HCT116 (cell line): ENCODE results near the gene CLEC4M.

ENCODE experiments used
- EZH2 ChIP-seq: fragments of 200-600 bp; sonication (generic); IDR thresholded peaks from 2 replicates; pipeline ENCODE4 v1.6.1; 2017; ENCODE audit warnings: antibody characterized with exemption, mixed run types
- POLR2A ChIP-seq: IDR thresholded peaks from 2 replicates; pipeline ENCODE4 v1.7.0; 2011; ENCODE audit warnings: borderline replicate concordance; ENCODE audit not compliant: insufficient read depth, insufficient read length; ENCODE audit errors: extremely low read depth
- POLR2AphosphoS5 ChIP-seq: IDR thresholded peaks from 2 replicates; pipeline ENCODE4 v1.6.1; 2011; ENCODE audit warnings: mild to moderate bottlenecking, low read depth, low read length, moderate library complexity
- TCF7L2 ChIP-seq: IDR thresholded peaks from 2 replicates; pipeline ENCODE4 v1.7.0; 2011; ENCODE audit warnings: borderline replicate concordance, inconsistent platforms; ENCODE audit not compliant: insufficient read depth, insufficient read length; ENCODE audit errors: extremely low read depth
- YY1 ChIP-seq: IDR thresholded peaks from 2 replicates; pipeline ENCODE4 v1.6.1; 2011; ENCODE audit warnings: low read length, low read depth, moderate library complexity, mild to moderate bottlenecking; ENCODE audit not compliant: insufficient replicate concordance; ENCODE audit errors: extremely low read depth
- ZNF274 ChIP-seq: fragments of 200-500 bp; sonication (Bioruptor generic); IDR thresholded peaks from 2 replicates; pipeline ENCODE4 v1.6.1; 2014; ENCODE audit warnings: mild to moderate bottlenecking, low read depth, low read length, inconsistent platforms
- TF ChIP-seq, protein P1 (sequence below), 3 experiments: fragments of 200-600 bp in 1 of 3; sonication (generic) in 1 of 3; IDR thresholded peaks in 2 of 3; conservative IDR thresholded peaks in 1 of 3; 2 replicates each; pipeline ENCODE4 v1.5.1; 2012 to 2017; ENCODE audit warnings: low read depth in 2 of 3, low read length in 2 of 3, antibody characterized with exemption in 1 of 3, borderline replicate concordance in 1 of 3, control low read depth in 1 of 3, mild to moderate bottlenecking in 1 of 3, mixed read lengths in 1 of 3, mixed run types in 1 of 3, moderate library complexity in 1 of 3; ENCODE audit not compliant: insufficient read depth in 1 of 3
- TF ChIP-seq, protein P2 (sequence below): IDR thresholded peaks from 2 replicates; pipeline ENCODE4 v1.6.1; 2012

DNA sequence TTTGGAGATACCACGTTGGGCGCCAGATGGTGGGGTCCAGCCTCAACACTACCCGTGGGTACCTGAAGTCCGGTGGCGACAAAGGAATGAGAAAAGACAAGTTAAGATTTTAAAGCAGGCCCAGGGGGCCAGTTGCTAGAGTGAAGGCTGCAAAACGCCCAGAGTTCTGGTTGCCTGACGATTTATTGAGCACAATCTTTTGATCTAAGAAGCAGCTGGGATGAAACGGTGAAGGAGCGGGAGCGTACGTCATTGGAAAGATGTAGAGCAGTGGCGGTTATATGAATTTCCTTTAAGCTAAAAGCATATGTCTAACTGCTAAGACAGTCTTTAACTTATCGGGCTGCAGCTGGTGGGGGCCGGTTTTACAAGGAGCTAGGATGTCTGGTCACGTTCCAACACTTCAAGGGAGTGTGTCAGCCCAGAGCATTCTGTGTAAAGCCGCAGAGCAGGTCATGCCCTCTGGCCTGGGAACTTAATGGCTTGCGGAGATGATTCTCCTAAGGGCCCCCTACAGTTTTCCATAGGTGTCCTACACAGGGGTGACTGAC is 38.1 kb downstream of the CLEC4M start:
- TF ChIP-seq ZNF274, result no peak
- TF ChIP-seq POLR2A, result no peak
- TF ChIP-seq, protein P1, sequence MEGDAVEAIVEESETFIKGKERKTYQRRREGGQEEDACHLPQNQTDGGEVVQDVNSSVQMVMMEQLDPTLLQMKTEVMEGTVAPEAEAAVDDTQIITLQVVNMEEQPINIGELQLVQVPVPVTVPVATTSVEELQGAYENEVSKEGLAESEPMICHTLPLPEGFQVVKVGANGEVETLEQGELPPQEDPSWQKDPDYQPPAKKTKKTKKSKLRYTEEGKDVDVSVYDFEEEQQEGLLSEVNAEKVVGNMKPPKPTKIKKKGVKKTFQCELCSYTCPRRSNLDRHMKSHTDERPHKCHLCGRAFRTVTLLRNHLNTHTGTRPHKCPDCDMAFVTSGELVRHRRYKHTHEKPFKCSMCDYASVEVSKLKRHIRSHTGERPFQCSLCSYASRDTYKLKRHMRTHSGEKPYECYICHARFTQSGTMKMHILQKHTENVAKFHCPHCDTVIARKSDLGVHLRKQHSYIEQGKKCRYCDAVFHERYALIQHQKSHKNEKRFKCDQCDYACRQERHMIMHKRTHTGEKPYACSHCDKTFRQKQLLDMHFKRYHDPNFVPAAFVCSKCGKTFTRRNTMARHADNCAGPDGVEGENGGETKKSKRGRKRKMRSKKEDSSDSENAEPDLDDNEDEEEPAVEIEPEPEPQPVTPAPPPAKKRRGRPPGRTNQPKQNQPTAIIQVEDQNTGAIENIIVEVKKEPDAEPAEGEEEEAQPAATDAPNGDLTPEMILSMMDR (IDR thresholded peaks at IDR 0.05 in 2 of 3, conservative IDR thresholded peaks at IDR 0.05 in 1 of 3; ENCODE audit: borderline replicate concordance in 1 of 3, insufficient read depth in 1 of 3, low read depth in 2 of 3, low read length in 2 of 3), result no peak
- no peak for TF ChIP-seq POLR2AphosphoS5
- TF ChIP-seq, protein P2, sequence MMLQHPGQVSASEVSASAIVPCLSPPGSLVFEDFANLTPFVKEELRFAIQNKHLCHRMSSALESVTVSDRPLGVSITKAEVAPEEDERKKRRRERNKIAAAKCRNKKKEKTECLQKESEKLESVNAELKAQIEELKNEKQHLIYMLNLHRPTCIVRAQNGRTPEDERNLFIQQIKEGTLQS, result no peak
- TF ChIP-seq YY1, result no peak
- TF ChIP-seq EZH2, result no peak
- no peak for TF ChIP-seq TCF7L2
